Hindlimb muscle (tissue), 1 donor: ENCODE data around the gene ELMO1. TPM values are rescaled to one million over a fixed set of nuclear protein-coding genes. Genes with fewer than 3 reads are reported as not detected.

Source experiments
- DNase-seq: peaks from one replicate; pipeline ENCODE4 v3.0.0-alpha.2; 2013
- polyA plus RNA-seq: library from polyadenylated mRNA; unstranded; fragments of 120-200 nt; gene quantifications from one replicate; pipeline ENCODE4 v1.2.1, GENCODE V29; 2013; ENCODE audit not compliant: insufficient read length

ELMO1 gene
- polyA plus RNA-seq, 1 donor = 28.3 TPM

DNA sequence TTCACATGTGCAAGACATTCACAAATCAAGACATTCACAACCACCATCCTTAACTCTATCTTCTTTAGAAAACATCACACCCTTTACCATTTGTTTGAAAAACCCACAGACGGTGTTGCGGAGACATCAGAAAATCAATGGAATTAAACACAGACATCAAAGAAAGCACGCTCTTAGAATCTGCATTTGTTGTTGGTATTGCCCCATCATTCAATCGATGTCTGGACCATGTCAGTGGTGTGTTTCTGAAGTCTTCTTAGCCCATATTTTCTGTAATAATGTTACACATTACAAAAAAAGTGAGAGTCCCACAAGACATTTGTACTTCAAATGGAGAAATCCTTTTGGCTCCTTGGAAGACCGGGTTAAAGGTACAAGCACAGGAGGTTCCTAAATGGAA lies 550.5 kb downstream of the ELMO1 start:
- DNase-seq = no peak

DNA sequence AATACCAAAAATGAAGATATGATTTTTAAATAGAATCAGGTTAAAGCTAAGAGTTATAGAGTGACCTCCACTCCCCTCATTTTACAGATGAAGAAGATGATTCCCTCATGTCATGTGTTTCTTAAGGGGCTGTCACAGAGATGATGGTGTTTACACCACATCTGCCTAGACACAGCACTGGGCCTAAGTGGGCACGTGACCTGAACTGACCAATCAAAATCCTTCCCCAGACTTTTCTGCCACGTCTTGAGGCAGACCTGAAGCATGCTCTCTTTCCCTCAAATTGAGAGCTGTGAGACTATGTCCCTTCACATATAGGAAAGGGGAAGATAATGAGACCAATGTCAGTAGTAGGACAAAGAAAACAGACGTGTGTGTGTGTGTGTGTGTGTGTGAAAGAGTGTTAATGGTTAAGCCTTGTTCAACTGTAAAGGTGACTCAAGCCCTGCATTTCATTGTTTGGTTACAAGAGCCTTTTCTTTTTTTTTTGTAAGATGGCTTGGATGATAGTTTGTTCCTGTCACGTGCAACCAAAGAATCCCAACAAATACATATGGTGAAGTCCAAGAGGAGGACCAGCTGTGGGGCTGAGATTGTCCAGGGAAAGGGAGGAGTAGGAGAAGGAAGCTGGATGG lies 551.6 kb downstream of the ELMO1 start:
- DNase-seq = no peak

DNA sequence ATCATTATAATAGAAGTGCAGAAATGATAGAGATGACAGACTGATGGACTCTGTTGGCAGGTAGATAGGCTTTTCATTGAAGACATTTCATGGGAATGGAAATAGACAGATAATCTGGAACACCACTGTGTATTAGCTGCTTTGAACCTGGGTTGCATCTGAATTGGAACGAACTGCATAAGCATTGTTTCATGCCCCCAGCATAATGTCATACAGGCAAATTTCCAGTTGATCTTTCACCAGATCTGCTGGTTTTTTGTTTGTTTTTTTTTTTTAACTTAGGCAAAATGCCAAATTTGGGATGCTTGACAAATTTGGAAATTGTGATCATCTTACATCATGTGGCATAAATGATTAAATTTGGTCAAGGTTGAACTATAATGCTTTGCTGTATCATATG lies 552.2 kb downstream of the ELMO1 start:
- no peak for DNase-seq

DNA sequence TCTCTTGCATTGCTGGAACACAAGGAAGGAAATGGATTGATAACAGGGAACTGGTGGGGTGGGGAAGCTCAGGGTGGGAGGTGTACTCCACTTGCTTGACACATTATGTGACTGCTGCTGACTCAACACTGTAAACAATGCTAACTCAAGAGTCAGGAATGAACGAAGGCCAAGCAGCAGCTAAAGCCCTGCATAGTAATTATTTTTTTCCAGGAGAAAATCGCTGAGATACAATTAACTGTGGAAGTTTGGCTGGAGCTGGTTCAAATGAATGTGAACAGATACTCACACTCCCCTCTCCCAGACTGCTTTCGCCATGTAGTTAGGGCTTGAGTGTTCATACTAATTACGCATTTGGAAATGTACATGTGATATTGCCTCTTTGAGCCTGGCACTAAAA lies 553.5 kb downstream of the ELMO1 start:
- no peak for DNase-seq

DNA sequence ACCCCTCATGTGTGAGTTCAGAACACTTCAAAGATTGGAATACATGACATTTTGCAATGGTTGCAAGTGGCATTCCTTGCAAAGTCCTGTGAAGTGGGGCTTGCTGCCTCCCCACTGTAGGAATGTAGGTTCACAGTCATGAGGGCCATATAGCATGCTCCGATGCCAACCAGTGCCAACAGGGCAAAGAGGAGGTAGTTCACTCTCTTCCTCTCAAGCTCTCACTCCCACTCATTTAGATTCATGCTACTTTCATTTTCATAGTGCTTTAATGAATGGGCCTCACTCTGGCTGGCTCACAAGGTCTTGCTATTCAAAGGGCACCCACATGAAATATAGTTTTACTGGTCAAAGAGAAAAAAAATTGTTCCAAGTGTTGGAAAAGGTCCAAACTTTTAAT lies 554.5 kb downstream of the ELMO1 start:
- DNase-seq = no peak

DNA sequence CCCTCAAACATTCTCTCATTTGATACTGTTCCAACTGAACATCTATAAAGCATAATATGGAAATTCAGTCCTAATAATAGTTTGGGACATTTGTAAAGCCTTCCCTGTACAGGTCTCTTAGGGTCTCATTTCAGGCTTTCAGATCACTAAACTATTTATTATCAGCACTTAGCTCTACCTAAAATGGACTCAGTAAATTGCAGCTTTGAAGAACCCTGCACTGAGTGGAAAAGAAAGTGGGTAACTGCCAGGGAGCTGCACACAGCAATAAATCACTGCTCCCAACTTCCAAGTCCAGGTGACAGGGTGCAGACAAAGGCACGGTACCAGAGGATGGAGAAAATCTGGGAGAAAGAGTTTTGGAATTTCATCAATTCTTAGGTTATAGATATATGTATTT lies 559.5 kb downstream of the ELMO1 start:
- DNase-seq = no peak

DNA sequence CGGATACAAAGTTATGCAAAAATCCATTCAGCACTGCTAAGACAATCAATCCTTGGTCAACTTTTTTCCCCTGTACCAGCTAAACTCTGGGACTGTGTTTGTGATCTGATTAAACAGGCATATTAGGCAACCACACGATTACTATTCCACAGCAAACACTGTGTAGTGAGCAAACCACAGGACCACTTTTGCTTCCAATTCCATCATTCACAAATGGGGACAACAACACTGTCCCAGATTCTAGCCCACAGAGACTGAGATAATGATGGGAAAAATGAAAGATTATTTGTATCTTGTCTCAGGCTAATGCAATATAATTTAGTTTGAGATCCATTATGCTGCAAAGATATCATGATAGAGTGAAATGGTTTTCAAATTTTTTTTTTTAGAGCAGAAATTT lies 560.7 kb downstream of the ELMO1 start:
- DNase-seq = no peak

DNA sequence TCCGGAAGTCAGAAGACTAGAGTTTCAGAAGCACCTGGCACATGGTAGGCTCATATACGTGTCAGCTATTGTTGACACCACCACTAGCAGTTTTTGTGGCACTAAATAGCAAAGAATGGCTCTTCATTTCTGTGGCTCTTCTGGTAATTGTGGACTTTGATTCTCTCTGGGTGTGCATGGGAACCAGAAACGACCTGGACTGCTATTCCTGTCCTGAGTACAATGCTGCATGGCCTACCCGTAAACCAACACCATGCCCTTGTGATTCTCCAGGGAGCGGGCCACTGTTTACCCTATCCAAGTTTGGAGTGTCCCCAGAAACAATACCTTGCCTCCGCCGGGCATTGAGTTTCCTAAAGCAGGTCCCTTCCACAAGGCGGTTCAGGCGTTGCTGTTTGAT lies 561.4 kb downstream of the ELMO1 start:
- DNase-seq = no peak

DNA sequence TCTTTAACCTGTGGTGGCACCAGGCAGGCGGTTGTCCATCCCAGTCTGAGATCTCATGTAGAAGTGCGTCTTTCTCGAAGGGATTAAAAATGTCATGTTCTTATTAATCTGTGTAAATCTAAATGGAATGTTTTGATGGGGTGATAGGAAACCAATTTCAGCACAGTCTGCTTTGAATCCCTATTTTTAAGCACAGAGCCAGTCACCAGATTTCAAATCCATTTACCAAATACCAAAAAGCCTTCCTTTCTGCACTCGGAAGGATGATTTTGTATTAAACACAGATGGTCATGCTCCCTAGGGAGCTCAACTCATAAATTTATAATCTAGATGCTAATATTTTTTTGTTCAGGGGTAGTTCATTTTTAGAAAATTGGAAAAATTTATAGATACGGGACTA lies 563.8 kb downstream of the ELMO1 start:
- DNase-seq = no peak

DNA sequence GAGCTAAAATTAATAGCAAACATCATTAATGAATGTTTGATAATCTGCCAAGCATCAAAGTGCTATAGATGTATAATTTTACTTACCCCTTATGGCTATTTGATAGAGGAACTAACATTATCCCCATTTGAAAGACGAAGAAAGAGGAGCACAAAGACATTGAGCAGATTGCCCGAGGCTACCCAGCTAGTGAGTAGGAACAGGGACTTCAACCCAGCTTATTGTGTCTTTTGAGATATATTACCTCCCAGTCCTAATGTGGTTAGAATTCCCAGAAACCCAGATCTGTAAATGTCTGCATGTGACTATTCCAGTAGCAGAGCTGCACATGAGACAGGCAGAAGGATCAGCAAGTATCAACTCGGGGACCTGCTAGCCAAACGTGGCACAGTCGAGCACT lies 564.3 kb downstream of the ELMO1 start:
- DNase-seq = no peak

DNA sequence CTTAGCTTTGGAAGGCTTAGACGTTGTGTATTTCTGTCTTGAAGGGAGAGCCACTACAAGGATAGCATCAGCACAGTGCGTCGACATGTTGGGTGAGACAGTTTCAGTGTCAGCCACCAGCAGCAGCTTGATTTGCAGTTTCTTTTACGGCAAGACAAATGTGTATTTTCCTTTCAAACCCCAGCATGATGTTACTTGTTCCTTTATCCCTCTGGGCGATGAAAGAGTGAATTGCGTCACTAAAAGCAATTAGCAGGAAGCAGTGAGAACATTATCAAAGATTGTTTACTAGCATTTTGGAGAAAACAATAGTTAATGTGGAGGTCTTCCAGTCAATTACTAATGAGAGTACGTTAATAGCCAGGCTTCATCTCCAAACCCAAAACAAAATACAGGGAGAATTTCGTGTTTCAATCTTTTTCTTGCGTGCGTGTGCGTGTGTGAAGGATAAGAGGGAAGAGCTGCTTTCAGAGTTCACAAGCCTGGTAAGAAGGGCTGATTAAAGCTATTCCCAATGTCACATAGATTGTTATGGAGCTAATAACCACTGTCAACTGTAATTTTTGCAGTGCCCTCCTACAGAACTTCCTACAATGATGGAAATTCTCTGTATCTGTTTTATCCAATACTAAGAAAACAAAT lies 567.3 kb downstream of the ELMO1 start:
- DNase-seq = no peak

DNA sequence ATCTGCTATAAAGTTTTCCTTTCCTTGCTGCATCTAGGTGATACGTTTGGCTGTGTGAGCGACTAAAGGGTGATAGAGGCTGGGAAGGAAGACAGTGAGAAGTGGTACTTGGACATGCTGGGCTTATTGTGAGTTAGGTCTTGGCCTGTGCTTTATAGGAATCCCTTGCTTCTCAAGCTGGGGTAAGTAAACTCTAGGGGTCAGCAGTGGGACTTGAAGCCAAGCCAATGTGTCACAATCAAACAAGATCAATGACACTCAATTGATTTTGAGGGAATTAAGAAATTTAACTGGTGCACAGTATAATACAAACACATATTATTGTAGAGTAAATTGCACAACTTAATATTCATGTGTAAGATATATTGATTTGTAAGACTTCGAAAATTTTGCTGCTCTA lies 568.6 kb downstream of the ELMO1 start:
- DNase-seq = no peak

DNA sequence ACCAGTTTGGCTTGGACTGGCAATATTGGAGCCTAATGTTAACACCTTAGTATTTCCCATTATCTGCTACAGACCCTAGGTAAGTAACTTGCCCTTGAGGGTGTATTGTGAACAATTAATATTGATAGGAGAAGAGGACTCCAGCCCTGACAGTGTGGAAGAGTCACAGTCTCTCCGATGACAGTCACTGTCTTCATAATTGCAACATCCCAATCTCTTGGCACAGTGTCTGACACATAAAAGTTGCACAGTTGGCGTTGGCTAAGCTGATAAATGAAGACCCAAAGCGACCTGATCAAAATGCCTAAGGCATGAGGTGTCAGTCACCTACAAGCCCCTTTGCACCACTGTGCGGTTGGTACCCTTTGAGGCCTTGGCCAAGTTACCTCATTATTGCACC lies 569.6 kb downstream of the ELMO1 start:
- no peak for DNase-seq

DNA sequence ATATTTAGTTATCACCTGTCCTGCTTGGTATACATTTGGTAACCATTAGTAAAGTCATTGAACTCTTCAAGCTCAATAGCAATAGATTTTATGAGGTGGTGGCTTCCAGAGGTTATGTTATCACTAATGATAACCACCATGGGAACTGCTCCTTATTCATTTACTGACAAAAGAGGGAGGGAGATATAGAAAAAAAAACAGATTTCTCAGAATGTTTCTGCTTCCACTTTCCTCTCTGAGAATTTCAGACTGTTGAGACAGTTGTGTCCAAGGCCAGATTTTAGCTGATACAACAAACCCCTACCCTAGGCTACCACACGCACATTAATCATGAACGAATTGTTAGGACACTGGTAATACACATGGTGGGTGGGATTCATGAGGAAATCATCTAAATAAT lies 570.4 kb downstream of the ELMO1 start:
- no peak for DNase-seq

DNA sequence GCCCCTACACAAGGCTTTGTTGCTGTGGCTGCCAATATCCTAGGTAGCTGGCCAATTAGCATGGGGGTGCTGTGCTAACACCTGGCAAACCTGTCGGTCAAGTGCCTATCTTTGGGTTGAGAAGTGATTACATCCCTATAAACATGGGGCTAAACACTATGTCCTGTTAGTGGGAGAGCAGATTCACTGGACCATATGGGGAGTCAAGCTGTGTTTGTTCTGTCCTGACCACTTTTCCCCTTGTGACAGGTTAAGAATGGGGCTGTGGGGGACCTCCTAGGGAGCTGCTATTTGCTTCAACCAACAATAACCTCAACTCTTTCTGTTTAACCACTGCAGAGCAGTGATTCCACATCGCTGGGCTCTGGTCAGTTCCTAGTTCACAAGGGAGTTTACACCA lies 572.9 kb downstream of the ELMO1 start:
- DNase-seq = no peak

DNA sequence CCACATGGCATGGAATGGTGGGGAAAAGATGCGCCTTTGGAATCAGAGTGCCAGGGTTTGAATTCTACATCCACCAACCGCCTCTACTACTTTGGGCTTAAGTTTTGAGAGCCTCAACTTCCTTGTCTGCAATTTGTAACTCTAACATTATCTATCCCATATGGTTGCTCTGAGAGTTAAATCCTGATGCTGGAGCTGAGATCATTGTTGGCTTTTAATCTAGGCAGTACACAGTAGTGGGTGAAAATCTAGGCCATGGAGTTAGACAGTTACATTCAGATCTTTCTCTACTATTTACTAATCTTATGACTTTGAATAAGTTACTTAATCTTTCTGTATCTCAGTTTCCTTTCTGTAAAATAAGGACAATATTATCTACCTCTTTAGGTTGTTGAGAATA lies 574.6 kb downstream of the ELMO1 start:
- no peak for DNase-seq

DNA sequence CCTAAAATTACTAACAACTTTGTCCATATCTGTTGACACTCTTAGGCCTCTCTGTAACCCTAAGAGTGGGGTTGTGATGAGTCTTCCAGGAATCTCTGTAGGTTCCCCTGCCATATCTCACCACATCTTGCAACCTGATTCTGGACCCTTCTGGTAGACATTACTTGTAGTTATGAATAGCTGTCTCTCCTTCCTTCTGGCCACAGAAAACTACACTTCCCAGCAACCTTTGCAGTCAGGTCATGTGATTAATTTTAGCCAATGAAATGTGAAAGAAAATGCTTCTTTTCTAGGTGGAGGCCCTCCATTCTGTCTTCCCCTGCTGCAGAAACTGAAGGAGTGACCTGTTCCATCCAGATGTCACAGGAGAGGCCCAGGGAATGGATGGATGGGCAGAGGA lies 576.8 kb downstream of the ELMO1 start:
- DNase-seq = no peak

DNA sequence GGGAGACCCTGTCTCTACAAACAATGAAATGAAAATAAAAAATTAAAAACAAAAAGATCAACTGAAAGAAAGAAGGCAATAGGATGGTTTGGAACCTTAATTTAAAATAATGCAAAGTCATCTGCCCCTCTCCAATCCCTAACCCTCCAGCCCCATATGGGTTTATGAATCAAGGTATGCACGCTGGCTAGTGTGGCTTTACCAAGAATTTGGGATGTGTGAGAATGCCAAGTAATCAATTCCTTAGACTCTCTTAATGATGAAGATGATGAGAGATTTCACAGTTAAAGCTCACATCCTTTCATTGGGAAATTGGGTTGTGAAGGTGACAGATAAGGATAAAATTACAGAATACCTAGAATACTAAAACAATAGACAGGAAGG lies 577.3 kb downstream of the ELMO1 start:
- DNase-seq = no peak

DNA sequence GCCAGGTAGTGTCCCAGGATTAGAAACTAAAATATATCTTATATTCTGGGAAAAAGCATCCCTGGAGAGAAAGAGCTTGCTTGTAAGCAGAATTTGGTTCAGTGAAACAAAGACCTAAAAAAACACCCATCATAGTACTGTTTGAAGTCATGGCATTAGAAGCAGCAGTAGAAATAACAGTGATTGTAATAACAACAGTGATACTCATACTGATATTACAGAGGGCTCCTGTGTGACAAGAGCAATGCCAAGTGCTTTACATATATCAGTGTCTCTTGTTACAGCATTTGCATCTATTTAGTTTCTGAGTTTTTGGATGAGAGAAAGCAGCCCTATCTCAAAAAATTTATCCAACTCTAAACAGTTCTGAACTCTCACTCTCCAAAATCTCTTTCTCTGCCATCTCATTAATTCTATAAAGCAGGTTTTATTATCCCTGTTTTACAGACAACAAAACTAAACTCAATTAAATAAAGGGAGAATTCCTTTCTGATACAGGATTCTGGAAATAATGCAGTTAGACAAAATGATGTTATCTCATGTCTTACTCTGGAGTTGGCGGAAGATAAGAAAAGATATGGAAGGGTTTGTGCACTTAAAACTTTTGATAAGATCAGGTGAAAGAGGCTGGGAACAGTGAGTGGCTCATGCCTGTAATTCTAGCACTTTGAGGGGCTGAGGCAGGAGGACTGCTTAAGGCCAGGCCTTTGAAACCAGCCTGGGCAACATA lies 577.9 kb downstream of the ELMO1 start:
- DNase-seq = no peak

DNA sequence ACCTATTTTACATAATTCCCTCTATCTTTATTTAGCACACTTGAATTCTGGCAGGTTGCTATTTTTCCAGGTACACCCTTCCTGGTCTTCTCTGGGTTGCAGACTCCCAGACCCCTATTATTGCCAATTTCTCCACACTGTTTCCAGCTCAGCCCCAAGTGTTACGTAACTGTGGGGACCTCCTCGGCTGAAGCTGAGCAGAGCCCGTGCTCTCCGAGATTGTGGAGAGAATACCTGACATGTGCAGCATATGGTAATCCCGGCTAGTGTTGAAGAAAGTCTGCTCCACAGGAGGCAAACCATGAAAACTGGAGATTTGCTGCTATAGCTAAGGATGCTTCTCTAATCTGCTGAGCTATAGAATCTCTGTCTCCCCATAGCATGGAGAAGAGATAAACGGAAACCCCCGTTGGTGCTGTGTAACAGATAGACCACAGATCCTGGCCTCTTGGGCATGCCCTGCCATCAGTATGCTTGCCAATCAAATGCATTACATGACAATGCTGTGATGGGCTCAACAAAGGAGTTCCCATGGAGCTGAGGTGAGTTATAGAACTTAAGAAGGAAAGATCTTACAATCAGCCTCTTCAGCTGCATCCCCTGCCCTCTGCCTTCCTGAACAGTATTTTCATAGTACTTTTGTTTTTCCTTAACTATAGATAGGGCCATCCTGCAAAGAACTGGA lies 579.8 kb downstream of the ELMO1 start:
- no peak for DNase-seq

DNA sequence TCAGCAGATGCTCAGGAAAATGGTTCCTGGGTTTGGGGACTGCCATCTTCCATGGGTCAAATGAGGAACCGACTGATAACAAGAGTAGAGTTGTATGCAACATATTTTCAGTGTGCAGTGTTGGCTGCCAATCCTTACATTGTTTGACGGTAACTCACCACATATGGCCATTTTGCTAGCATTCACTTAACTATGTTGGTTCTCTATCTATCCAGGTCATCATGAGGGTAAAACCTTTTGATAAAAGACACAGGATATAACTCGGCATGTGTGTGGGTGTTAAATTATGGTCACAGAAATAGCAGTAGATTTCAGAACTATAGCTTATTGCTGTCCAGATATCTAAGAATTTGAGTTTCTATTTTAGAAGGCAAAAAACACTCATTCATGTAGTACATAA lies 583.6 kb downstream of the ELMO1 start:
- DNase-seq = no peak

DNA sequence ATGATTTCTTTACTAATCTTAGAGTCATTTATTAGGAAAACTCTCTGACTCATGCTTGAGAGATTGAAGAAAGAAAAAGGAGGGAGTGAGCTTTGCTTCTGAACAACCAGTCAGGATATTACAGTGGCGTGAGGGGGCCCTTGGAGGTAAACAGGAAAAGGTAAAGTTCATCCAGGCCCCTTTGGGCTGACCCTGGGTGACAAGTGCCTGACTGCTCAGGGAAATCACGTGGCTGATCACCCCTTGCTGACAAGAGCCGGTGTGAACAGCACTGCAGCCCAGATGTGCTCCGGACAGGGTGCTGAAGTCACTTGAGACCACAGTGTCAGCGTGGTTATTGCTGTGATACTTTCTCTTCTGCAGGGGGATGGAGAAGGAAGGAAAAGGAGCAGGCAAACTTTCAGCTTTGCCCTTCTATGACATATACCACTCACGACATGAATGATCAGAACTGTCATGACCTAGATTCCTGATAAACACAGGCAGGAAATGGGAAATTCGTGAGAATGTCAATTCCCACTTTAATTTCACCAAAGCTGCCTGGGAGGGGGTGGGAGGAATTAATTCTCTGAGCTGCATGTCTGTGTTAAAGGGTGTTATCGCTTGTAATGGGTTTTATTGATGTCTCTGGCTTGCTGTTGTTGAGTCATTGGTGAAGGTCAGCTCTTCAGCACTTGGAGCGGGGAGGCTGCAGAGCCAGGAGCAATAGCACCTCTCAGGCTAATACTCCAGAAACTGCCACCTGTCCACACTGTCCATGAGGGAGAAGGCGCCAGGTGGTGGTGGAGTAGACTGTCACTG lies 584.6 kb downstream of the ELMO1 start:
- no peak for DNase-seq

DNA sequence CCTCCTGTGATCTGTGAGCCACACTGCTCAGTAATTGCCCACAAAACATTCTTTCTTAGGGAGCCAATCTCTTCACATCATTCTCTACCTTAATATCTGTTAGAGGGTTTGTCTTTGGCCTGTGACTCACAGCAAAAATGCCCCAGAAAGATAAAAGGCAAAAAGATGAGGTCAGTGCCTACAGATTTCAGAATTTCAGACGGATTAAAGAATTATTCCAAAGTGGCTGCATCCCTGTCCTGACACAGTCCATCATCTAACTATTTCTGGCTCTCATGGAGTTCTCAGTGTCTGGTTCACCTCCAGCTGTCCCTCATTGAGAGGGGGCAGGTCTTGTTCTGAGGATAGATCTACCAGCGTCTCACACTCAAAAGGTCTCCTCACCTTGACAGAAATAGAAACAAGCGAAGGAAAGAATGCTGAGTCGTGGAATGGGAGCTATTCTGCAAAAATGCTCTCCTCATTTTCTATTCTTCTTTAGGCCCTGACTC lies 585.8 kb downstream of the ELMO1 start:
- no peak for DNase-seq
